HG02943 (cell line): Measurements from ENCODE around the gene FCGR3B.
"Not testable (repeated sequence)": the region's sequence is repeated elsewhere in the genome, so short reads cannot be mapped to it uniquely, and the experiment has no call there.

Source experiments
- ATAC-seq: cut with Tn5 transposase; IDR thresholded peaks from one replicate; pipeline ENCODE4 v1.9.1; 2021; ENCODE audit warnings: mild to moderate bottlenecking, low read depth, moderate library complexity; ENCODE audit not compliant: unreplicated experiment

FCGR3B gene

GRCh38 chr1:161631076-161631475 lies at the start of gene FCGR3B:
Gene FCGR3B (minus strand): TSS chr1:161631176. CDS start chr1:161631094, 82 bp downstream.
- no peak for ATAC-seq

- ATAC-seq: no peak
Measured at GRCh38 chr1:161678500-161678899, 47.5 kb upstream of the FCGR3B start.

GRCh38 chr1:161676958-161677689 lies 46.1 kb upstream of the FCGR3B start:
- no peak for ATAC-seq

- no peak for ATAC-seq
Measured at GRCh38 chr1:161676441-161676840, 45.5 kb upstream of the FCGR3B start.

GRCh38 chr1:161674908-161675307 lies 43.9 kb upstream of the FCGR3B start:
- not testable (repeated sequence) for ATAC-seq

GRCh38 chr1:161674447-161674846 lies 43.5 kb upstream of the FCGR3B start:
- ATAC-seq: not testable (repeated sequence)

GRCh38 chr1:161673437-161673836 lies 42.5 kb upstream of the FCGR3B start:
- ATAC-seq: not testable (repeated sequence)

GRCh38 chr1:161671045-161672020 lies 40.4 kb upstream of the FCGR3B start:
- not testable (repeated sequence) for ATAC-seq

GRCh38 chr1:161664689-161665088 lies 33.7 kb upstream of the FCGR3B start:
- ATAC-seq: not testable (repeated sequence)

- not testable (repeated sequence) for ATAC-seq
Measured at GRCh38 chr1:161663569-161663968, 32.6 kb upstream of the FCGR3B start.

- ATAC-seq: not testable (repeated sequence)
Measured at GRCh38 chr1:161662684-161663339, 31.8 kb upstream of the FCGR3B start, which contains the start of gene FCGR2B. Gene FCGR2B (plus strand): TSS chr1:161663143. CDS start chr1:161663242, 99 bp downstream.

- not testable (repeated sequence) for ATAC-seq
Measured at GRCh38 chr1:161661660-161662311, 30.8 kb upstream of the FCGR3B start.

- ATAC-seq: not testable (repeated sequence)
Measured at GRCh38 chr1:161658524-161658923, 27.5 kb upstream of the FCGR3B start.

GRCh38 chr1:161653971-161654370 lies 23.0 kb upstream of the FCGR3B start:
- not testable (repeated sequence) for ATAC-seq

GRCh38 chr1:161653541-161653940 lies 22.6 kb upstream of the FCGR3B start:
- ATAC-seq: not testable (repeated sequence)

- not testable (repeated sequence) for ATAC-seq
Measured at GRCh38 chr1:161647507-161648360, 16.8 kb upstream of the FCGR3B start.

- ATAC-seq: not testable (repeated sequence)
Measured at GRCh38 chr1:161644855-161645254, 13.9 kb upstream of the FCGR3B start.

- not testable (repeated sequence) for ATAC-seq
Measured at GRCh38 chr1:161643481-161644208, 12.7 kb upstream of the FCGR3B start.
